Spinal cord (tissue), 10 donors: ENCODE results near the gene PLAAT2. TPM values are rescaled to one million over a fixed set of nuclear protein-coding genes. Genes with fewer than 3 reads are reported as not detected.
"Not testable (repeated sequence)": the region's sequence is repeated elsewhere in the genome, so short reads cannot be mapped to it uniquely, and the experiment has no call there.

Experiments used
- DNase-seq, 6 donors: peaks; one replicate each; pipeline versions ENCODE4 v3.0.0 to v3.0.0-alpha.2; 2013 to 2015; ENCODE audit warnings: low spot score in 6 of 6, low read depth in 4 of 6
- H3K27ac ChIP-seq: one replicate; pipeline ENCODE4 v1.5.1; 2013; ENCODE audit warnings: low read depth, low read length, control low read depth
- H3K27me3 ChIP-seq: one replicate; pipeline ENCODE4 v1.6.1; 2013; ENCODE audit warnings: low read length; ENCODE audit not compliant: control insufficient read depth, insufficient read depth
- H3K36me3 ChIP-seq: one replicate; pipeline ENCODE4 v1.6.1; 2013; ENCODE audit warnings: low read length; ENCODE audit not compliant: control insufficient read depth, insufficient read depth
- H3K4me1 ChIP-seq: one replicate; pipeline ENCODE4 v1.6.1; 2013; ENCODE audit warnings: low read length; ENCODE audit not compliant: control insufficient read depth, insufficient read depth
- H3K4me3 ChIP-seq: one replicate; pipeline ENCODE4 v1.5.1; 2013; ENCODE audit warnings: low read depth, low read length, control low read depth
- H3K9me3 ChIP-seq: one replicate; pipeline ENCODE4 v1.6.1; 2013; ENCODE audit warnings: low read length; ENCODE audit not compliant: control insufficient read depth, insufficient read depth
- WGBS: methylation state at CpG from one replicate; pipeline ENCODE4 v1.1.5; 2013; ENCODE audit warnings: missing lambda C conversion rate; ENCODE audit not compliant: insufficient coverage; 5-methylcytosine and 5-hydroxymethylcytosine counted together
- polyA plus RNA-seq, 2 donors: library from polyadenylated mRNA; unstranded; fragments of 120-200 nt; gene quantifications; one replicate each; pipeline ENCODE4 v1.2.1, GENCODE V29; 2013; ENCODE audit not compliant: insufficient read length in 2 of 2
- total RNA-seq, 2 donors: library from RNA; depleted of rRNA in 1 of 2; stranded (reverse); fragments of 120-200 nt in 1 of 2; fragments of >200 nt in 1 of 2; gene quantifications; one replicate each; pipeline versions ENCODE4 v1.2.3 to v1.2.4, GENCODE V29; 2013 to 2014
- donor health status: healthy.

PLAAT2 gene
- total and polyA plus RNA-seq, 4 donors, result 0.28 to 0.72 (median 0.35) TPM; not detected in 1

DNA sequence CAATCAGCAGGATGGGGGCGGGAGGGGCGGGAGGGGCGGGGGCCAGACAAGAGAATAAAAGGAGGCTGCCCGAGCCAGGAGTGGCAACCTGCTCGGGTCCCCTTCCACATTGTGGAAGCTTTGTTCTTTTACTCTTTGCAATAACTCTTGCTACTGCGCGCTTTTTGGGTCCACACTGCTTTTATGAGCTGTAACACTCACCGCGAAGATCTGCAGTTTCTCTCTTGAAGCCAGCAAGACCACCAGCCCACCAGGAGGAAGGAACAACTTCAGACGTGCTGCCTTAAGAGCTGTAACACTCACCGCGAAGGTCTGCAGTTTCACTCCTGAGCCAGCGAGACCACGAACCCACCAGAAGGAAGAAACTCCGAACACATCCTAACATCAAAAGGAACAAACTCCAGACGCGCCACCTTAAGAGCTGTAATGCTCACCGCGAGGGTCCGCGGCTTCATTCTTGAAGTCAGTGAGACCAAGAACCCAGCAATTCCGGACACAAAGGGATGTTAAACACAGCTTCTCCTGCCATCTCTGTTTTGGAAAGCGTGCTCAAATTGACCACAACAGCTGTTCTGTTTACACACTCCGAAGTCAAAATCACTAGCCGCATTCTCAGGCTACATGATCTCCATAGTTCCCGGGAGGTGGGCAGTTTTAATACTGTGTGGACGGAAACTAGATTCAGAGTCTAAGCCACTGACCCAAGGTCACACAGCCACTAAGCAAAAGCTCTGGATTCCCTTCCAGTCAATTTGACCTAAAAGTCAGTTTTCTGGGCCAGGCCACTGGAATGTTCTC lies 11.9 kb downstream of the PLAAT2 start:
- no peaks in the 10 kb centered on the region for H3K27me3 ChIP-seq
- peaks cover 6% of the 10 kb centered on the region for H3K4me1 ChIP-seq
- H3K4me3 ChIP-seq, result no peak overlapping the region
- H3K27ac ChIP-seq, result no peak overlapping the region
- no peak for DNase-seq
- H3K36me3 ChIP-seq, result no peaks in the 10 kb centered on the region
- H3K9me3 ChIP-seq, result no peaks in the 10 kb centered on the region
- 74% methylated on average over 22 of the region's 27 CpGs for WGBS

GRCh38 chr11:63550156-63550700 lies 13.0 kb downstream of the PLAAT2 start:
- 85% methylated on average over 24 of the region's 31 CpGs for WGBS
- H3K27me3 ChIP-seq, H3K4me3 ChIP-seq, H3K4me1 ChIP-seq, DNase-seq, H3K27ac ChIP-seq, H3K9me3 ChIP-seq, H3K36me3 ChIP-seq: not testable (repeated sequence)

GRCh38 chr11:63549411-63549810 lies 13.8 kb downstream of the PLAAT2 start:
- Histone ChIP-seq H3K27me3 (no peaks in the 10 kb centered on the region), H3K27ac (no peak overlapping the region), H3K9me3 (no peaks in the 10 kb centered on the region), H3K4me3 (no peak overlapping the region), H3K4me1 (peaks cover 6% of the 10 kb centered on the region), H3K36me3 (no peaks in the 10 kb centered on the region)
- no peak for DNase-seq
- WGBS, result no CpG with 5 or more reads among the region's 4 CpGs

DNA sequence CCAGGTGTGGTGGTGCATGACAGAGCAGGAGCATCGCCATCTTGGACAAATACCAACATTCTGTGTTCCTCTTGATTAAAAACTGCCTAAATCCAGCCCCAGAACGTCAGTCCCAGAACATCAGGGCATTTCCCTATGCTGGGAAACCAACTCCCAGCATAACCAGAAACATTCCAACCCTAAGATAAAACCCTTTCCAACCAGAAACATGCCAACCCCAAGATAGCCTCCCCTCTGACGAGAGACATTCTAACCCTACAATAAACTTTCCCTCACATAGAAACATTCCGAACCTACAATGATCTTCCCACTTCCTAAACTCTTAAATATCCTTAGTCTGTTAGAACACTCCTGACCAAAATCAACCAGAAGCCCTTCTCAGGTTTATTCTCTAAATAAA lies 15.0 kb downstream of the PLAAT2 start:
- DNase-seq, result no peak
- no peak overlapping the region for H3K4me3 ChIP-seq
- no peaks in the 10 kb centered on the region for H3K9me3 ChIP-seq
- no peaks in the 10 kb centered on the region for H3K27me3 ChIP-seq
- no peaks in the 10 kb centered on the region for H3K4me1 ChIP-seq
- H3K36me3 ChIP-seq, result no peaks in the 10 kb centered on the region
- H3K27ac ChIP-seq, result no peak overlapping the region
- WGBS, result 88% methylated on average over 4 of the region's 4 CpGs

GRCh38 chr11:63547061-63547460 lies 16.1 kb downstream of the PLAAT2 start:
- Histone ChIP-seq H3K9me3 (no peaks in the 10 kb centered on the region), H3K4me3 (no peak overlapping the region), H3K4me1 (no peaks in the 10 kb centered on the region), H3K27ac (no peak overlapping the region), H3K36me3 (no peaks in the 10 kb centered on the region), H3K27me3 (no peaks in the 10 kb centered on the region)
- WGBS, result no CpG with 5 or more reads among the region's 1 CpG
- no peak for DNase-seq

- Histone ChIP-seq H3K27me3 (no peaks in the 10 kb centered on the region), H3K9me3 (no peaks in the 10 kb centered on the region), H3K36me3 (no peaks in the 10 kb centered on the region), H3K4me1 (peaks cover under 1% of the 10 kb centered on the region), H3K4me3 (no peak overlapping the region), H3K27ac (no peak overlapping the region)
- DNase-seq, result no peak
- WGBS, result no CpG with 5 or more reads among the region's 2 CpGs
These were observed 19.5 kb downstream of the PLAAT2 start for GRCh38 chr11:63543711-63544110.

DNA sequence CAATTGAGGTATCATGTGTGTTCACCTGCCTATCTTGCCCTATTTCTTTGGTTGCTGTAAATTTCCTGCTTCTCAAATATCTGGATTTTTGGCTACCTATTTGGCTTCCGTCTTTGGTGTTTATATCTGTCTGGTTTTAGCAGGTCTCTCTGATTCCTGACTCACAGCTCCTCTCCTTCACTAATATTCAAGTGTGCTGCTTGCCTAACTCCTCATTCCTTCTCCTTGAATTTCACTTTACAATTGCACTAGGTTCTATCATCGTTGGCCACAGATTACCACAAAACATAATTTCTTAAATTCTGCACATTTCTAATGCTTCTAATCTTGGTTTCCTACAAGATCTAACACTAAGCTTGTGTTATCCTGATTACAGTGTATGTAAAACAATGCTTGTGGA lies 20.7 kb downstream of the PLAAT2 start:
- not testable (repeated sequence) for DNase-seq, H3K27ac ChIP-seq, H3K36me3 ChIP-seq, H3K27me3 ChIP-seq, H3K4me3 ChIP-seq, H3K9me3 ChIP-seq
- peaks cover 13% of the 10 kb centered on the region for H3K4me1 ChIP-seq
- WGBS, result no CpG with 5 or more reads among the region's 2 CpGs

- 19% methylated on average over 5 of the region's 8 CpGs for WGBS
- no peaks in the 10 kb centered on the region for H3K9me3 ChIP-seq
- H3K4me1 ChIP-seq, result peaks cover 30% of the 10 kb centered on the region
- peak overlapping the region; percentile 89 for H3K27ac ChIP-seq
- DNase-seq, result peak in 5 of 6 donors; percentile 57 to 94 (median 68)
- no peaks in the 10 kb centered on the region for H3K27me3 ChIP-seq
- H3K4me3 ChIP-seq, result peak overlapping the region; percentile 31
- H3K36me3 ChIP-seq, result no peaks in the 10 kb centered on the region
These were observed 25.7 kb downstream of the PLAAT2 start for GRCh38 chr11:63537293-63538101.

DNA sequence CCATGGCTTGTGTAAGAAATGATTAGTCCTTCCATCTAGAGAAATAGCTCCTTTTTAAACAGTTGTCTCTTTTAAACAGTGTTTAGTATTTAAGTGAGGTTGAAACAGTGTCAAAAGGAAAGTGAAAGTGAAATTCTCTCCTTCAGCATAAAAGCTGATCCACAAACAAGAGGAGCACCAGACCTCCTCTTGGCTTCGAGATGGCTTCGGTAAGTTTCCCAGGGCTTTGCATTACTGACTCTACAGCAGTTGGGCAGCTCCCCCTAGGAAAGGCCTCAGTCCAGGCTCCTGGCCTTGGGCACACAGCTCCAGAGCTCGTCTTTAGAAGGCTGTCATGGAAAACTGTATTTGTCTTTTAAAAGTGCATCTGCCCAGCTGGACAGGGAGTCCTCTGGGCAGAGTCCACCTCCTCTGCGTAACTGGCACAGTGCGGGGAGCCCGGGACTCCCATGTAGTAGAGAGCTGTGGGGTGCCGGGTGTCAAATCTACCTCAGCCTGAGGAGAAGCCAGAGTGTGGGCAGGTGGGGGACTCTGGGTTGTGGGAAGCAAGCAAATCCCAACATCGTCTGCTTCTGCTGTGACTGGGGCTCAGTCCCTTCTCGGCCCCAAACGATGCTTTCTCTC lies 26.4 kb downstream of the PLAAT2 start, which contains the start of gene PLAAT4:
Gene PLAAT4, plus strand, starts transcription at position 140 of the 624 bp plus-strand sequence. Its CDS starts 61 bp downstream, at position 201.
- Histone ChIP-seq H3K27me3 (no peaks in the 10 kb centered on the region), H3K4me3 (peak within 1 kb of the TSS; percentile 31), H3K4me1 (peaks cover 30% of the 10 kb centered on the region), H3K27ac (peak within 1 kb of the TSS; percentile 89), H3K9me3 (no peaks in the 10 kb centered on the region), H3K36me3 (no peaks in the 10 kb centered on the region)
- peak in 2 of 6 donors; percentile 33 to 78 for DNase-seq
- WGBS, result 37% methylated on average over 9 of the region's 10 CpGs
